ENCODE data around the gene AFDN. TPM values are rescaled to one million over a fixed set of nuclear protein-coding genes. Genes with fewer than 3 reads are reported as not detected.

The AFDN gene
- total RNA-seq, 2 experiments from 2014 or later: 11.9 to 14.0 TPM

GRCh38 chr6:167870321-167870720 lies 43.6 kb downstream of the AFDN start:
- peaks cover 8% of the 10 kb centered on the region for H3K27me3 Mint-ChIP-seq
- ChIA-PET CTCF (interaction anchor here (0.7 kb wide), 1 partner anchor 18 kb away, joined by 3 read pairs; no protein-coding TSS in a partner anchor), POLR2A (no interaction called here)
- no peak overlapping the region for H3K27ac Mint-ChIP-seq
- H3K4me1 Mint-ChIP-seq: no peaks in the 10 kb centered on the region
- H3K4me3 Mint-ChIP-seq: no peak overlapping the region
- no peaks in the 10 kb centered on the region for H3K9me3 Mint-ChIP-seq (ENCODE audit: low read depth)
- H3K36me3 Mint-ChIP-seq (ENCODE audit: low read depth): no peaks in the 10 kb centered on the region
- no peak for ATAC-seq
- no peak for DNase-seq
- intact Hi-C loops (cut with DNase I, micrococcal nuclease): no loop called here

GRCh38 chr6:167872538-167873210 lies 46.0 kb downstream of the AFDN start:
- Mint-ChIP-seq H3K9me3 (ENCODE audit: low read depth) (no peaks in the 10 kb centered on the region), H3K36me3 (ENCODE audit: low read depth) (no peaks in the 10 kb centered on the region), H3K4me3 (no peak overlapping the region), H3K27ac (no peak overlapping the region), H3K27me3 (peaks cover 8% of the 10 kb centered on the region), H3K4me1 (no peaks in the 10 kb centered on the region)
- no peak for ATAC-seq
- intact Hi-C loops (cut with DNase I, micrococcal nuclease): no loop called here
- CTCF ChIA-PET: interaction anchor here (1.2 kb wide), 1 partner anchor 27 kb away, joined by 3 read pairs; no protein-coding TSS in a partner anchor
- no peak for DNase-seq
- POLR2A ChIA-PET: no interaction called here

- POLR2A ChIA-PET: no interaction called here
- no peaks in the 10 kb centered on the region for H3K9me3 Mint-ChIP-seq (ENCODE audit: low read depth)
Observed at GRCh38 chr6:167877994-167878779, 51.5 kb downstream of the AFDN start.

DNA sequence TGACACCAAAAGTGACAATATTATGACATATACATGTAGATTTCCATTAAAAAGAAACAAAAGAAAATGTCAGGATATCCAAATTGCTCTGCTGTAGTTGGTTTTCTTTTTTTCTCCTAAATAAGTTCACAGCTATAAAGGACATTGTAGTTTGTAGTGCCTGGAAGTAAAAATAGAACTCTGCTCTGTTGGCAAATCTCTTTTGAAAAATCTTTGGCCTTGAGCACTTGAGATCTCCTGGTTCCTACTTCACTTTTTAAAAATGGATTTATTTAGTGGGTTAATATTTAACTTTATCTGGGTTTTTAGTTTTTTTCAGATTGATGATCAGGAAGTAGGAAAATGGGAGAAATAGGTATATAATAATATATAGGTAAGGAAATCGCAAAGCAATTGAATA lies 52.9 kb downstream of the AFDN start:
- no peak for ATAC-seq
- Mint-ChIP-seq H3K4me3 (no peak overlapping the region), H3K4me1 (no peaks in the 10 kb centered on the region), H3K27me3 (peaks cover 5% of the 10 kb centered on the region), H3K9me3 (ENCODE audit: low read depth) (no peaks in the 10 kb centered on the region), H3K27ac (no peak overlapping the region), H3K36me3 (ENCODE audit: low read depth) (no peaks in the 10 kb centered on the region)
- no peak for DNase-seq
- intact Hi-C loops (cut with DNase I, micrococcal nuclease): no loop called here
- CTCF ChIA-PET: no interaction called here
- POLR2A ChIA-PET: no interaction called here

More at GRCh38 chr6:167877994-167878779, 51.5 kb downstream of the AFDN start:
- Mint-ChIP-seq H3K27ac (no peak overlapping the region), H3K4me1 (no peaks in the 10 kb centered on the region), H3K36me3 (ENCODE audit: low read depth) (no peaks in the 10 kb centered on the region), H3K27me3 (peaks cover 5% of the 10 kb centered on the region), H3K4me3 (no peak overlapping the region)
- ATAC-seq (no peak), DNase-seq (no peak)
- CTCF ChIA-PET: no interaction called here
- intact Hi-C loops (cut with DNase I, micrococcal nuclease): no loop called here

DNA sequence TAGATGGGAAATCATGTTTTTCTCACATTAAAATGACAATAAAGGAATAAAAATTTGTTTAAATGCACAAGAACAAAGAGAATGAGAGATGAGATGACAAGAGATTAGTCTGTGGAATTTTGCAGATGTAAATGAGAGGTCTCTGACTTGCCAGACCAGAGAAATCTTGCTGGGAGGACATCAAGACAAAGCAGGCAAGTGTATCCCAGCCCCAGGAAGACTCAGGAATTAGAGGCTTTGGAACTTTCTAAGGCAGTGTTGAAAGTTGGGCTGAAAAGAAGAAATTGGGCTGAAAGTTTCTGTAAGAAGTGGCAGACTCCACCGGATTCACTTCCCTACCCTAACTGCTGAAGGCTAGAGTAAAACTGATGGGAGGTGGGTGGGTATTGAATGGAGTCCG lies 54.6 kb downstream of the AFDN start:
- no peak for ATAC-seq
- H3K9me3 Mint-ChIP-seq (ENCODE audit: low read depth): no peaks in the 10 kb centered on the region
- no peak for DNase-seq
- H3K4me3 Mint-ChIP-seq: no peak overlapping the region
- H3K4me1 Mint-ChIP-seq: no peaks in the 10 kb centered on the region
- ChIA-PET POLR2A (no interaction called here), CTCF (interaction anchor here (0.5 kb wide), 1 partner anchor 332 kb away, joined by 3 read pairs; no protein-coding TSS in a partner anchor)
- no peak overlapping the region for H3K27ac Mint-ChIP-seq
- H3K36me3 Mint-ChIP-seq (ENCODE audit: low read depth): no peaks in the 10 kb centered on the region
- intact Hi-C loops (cut with DNase I, micrococcal nuclease): no loop called here
- peaks cover 5% of the 10 kb centered on the region for H3K27me3 Mint-ChIP-seq

DNA sequence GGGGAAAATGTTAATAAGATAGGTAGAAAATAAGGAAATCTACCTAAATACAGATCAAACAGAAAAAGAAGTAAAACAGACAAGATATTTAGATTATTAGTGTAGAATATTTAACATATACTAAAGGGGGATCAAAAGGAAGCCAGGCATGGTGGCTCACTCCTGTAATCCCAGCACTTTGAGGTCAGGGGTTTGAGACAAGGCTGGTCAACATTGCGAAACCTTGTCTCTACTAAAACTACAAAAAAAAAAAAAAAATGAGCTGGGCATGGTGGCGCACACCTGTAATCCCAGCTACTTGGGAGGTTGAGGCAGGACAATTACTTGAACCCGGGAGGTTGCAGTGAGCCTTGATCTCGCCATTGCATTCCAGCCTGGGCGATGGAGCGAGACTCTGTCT lies 55.5 kb downstream of the AFDN start:
- ChIA-PET POLR2A (no interaction called here), CTCF (no interaction called here)

DNA sequence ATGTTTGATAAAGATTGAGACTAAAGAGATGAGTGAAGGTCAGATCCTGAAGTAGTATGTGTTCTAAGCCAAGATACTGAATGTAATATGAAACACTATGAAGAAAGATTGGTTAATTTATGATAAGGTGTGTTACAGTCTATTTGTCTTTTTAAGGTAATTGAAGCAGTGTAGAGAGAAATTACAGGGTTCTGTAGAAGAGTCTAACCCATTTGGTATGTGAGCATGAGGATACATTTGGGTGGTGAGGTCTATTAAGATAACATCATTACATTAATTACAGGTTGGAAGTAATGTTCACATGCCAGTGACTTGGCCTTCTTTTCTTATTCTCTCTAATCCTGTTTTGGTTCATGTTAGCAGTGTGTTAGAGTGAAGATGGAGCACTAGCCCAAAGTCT lies 61.4 kb downstream of the AFDN start:
- ChIA-PET POLR2A (no interaction called here), CTCF (interaction anchor here (0.6 to 0.7 kb wide), 2 partner anchors 17 to 132 kb away, joined by 3 read pairs; no protein-coding TSS in a partner anchor)
- intact Hi-C loops (cut with DNase I, micrococcal nuclease): no loop called here
- DNase-seq (no peak), ATAC-seq (no peak)
- Mint-ChIP-seq H3K36me3 (ENCODE audit: low read depth) (no peaks in the 10 kb centered on the region), H3K9me3 (ENCODE audit: low read depth) (no peaks in the 10 kb centered on the region), H3K4me3 (no peak overlapping the region), H3K27ac (no peak overlapping the region), H3K4me1 (no peaks in the 10 kb centered on the region), H3K27me3 (peaks cover 2% of the 10 kb centered on the region)

More for the DNA sequence above, 55.5 kb downstream of the AFDN start:
- Mint-ChIP-seq H3K4me1 (no peaks in the 10 kb centered on the region), H3K27ac (no peak overlapping the region), H3K36me3 (ENCODE audit: low read depth) (no peaks in the 10 kb centered on the region), H3K4me3 (no peak overlapping the region), H3K27me3 (peaks cover 5% of the 10 kb centered on the region), H3K9me3 (ENCODE audit: low read depth) (no peaks in the 10 kb centered on the region)
- no peak for DNase-seq
- ATAC-seq: no peak
- intact Hi-C loops (cut with DNase I, micrococcal nuclease): no loop called here

- intact Hi-C loops (cut with DNase I, micrococcal nuclease): no loop called here
- Mint-ChIP-seq H3K4me1 (no peaks in the 10 kb centered on the region), H3K9me3 (ENCODE audit: low read depth) (no peaks in the 10 kb centered on the region), H3K4me3 (no peak overlapping the region), H3K27me3 (peaks cover 2% of the 10 kb centered on the region), H3K36me3 (ENCODE audit: low read depth) (no peaks in the 10 kb centered on the region), H3K27ac (no peak overlapping the region)
- ChIA-PET POLR2A (no interaction called here), CTCF (interaction anchor here (0.6 to 0.8 kb wide), 2 partner anchors 142 to 406 kb away, joined by 3 read pairs; no protein-coding TSS in a partner anchor)
- ATAC-seq (peak; percentile 51), DNase-seq (no peak)
Observed at GRCh38 chr6:167892835-167893815, 66.4 kb downstream of the AFDN start.

- CTCF ChIA-PET: no interaction called here
- H3K27ac Mint-ChIP-seq: no peak overlapping the region
- H3K4me1 Mint-ChIP-seq: no peaks in the 10 kb centered on the region
- H3K27me3 Mint-ChIP-seq: no peaks in the 10 kb centered on the region
- POLR2A ChIA-PET: no interaction called here
- no peak overlapping the region for H3K4me3 Mint-ChIP-seq
- no peak for DNase-seq
- H3K9me3 Mint-ChIP-seq (ENCODE audit: low read depth): no peaks in the 10 kb centered on the region
- intact Hi-C loops (cut with DNase I, micrococcal nuclease): no loop called here
- ATAC-seq: no peak
- H3K36me3 Mint-ChIP-seq (ENCODE audit: low read depth): no peaks in the 10 kb centered on the region
Observed at GRCh38 chr6:167894965-167895364, 68.3 kb downstream of the AFDN start.

GRCh38 chr6:167896648-167897047 lies 69.9 kb downstream of the AFDN start:
- intact Hi-C loops (cut with DNase I, micrococcal nuclease): no loop called here
- Mint-ChIP-seq H3K4me3 (no peak overlapping the region), H3K36me3 (ENCODE audit: low read depth) (no peaks in the 10 kb centered on the region), H3K27me3 (no peaks in the 10 kb centered on the region), H3K27ac (no peak overlapping the region), H3K4me1 (no peaks in the 10 kb centered on the region), H3K9me3 (ENCODE audit: low read depth) (no peaks in the 10 kb centered on the region)
- CTCF ChIA-PET: no interaction called here
- ATAC-seq: no peak
- POLR2A ChIA-PET: no interaction called here
- DNase-seq: no peak

GRCh38 chr6:167898673-167899311 lies 72.1 kb downstream of the AFDN start:
- Mint-ChIP-seq H3K4me1 (no peaks in the 10 kb centered on the region), H3K27ac (no peak overlapping the region), H3K9me3 (ENCODE audit: low read depth) (no peaks in the 10 kb centered on the region), H3K27me3 (no peaks in the 10 kb centered on the region), H3K4me3 (no peak overlapping the region), H3K36me3 (ENCODE audit: low read depth) (no peaks in the 10 kb centered on the region)
- ATAC-seq (no peak), DNase-seq (no peak)
- intact Hi-C loops (cut with DNase I, micrococcal nuclease): loop anchor here in 1 of 2 experiments (1.0 kb wide), 1 partner anchor 412 kb away; no protein-coding TSS in a partner anchor
- ChIA-PET POLR2A (no interaction called here), CTCF (interaction anchor here (0.6 to 1.4 kb wide), 3 partner anchors 12 to 758 kb away, joined by 3 to 4 read pairs (median 3); no protein-coding TSS in a partner anchor)
